Breast epithelium (tissue), 4 donors: ENCODE data around the gene HAL. TPM values are rescaled to one million over a fixed set of nuclear protein-coding genes. Genes with fewer than 3 reads are reported as not detected.
A peak's percentile ranks its signal among the peaks of the same experiment; 100 is the strongest.

Source experiments
- DNase-seq, 2 donors: peaks; one replicate each; pipeline ENCODE4 v3.0.0-alpha.2; 2019; ENCODE audit warnings: low spot score in 2 of 2
- H3K27ac ChIP-seq, 2 donors: fragments of 200-600 bp; sonication (generic) in 1 of 2; one replicate each; pipeline ENCODE4 v1.5.1; 2016 to 2019; ENCODE audit warnings: mild to moderate bottlenecking in 1 of 2
- H3K27me3 ChIP-seq, 2 donors: fragments of 200-600 bp; sonication (generic) in 1 of 2; one replicate each; pipeline versions ENCODE4 v1.5.1 to v1.6.0; 2017 to 2019; ENCODE audit warnings: control low read depth in 1 of 2, mild to moderate bottlenecking in 1 of 2
- H3K36me3 ChIP-seq: fragments of 200-600 bp; one replicate; pipeline ENCODE4 v1.5.1; 2019
- H3K4me1 ChIP-seq, 2 donors: fragments of 200-600 bp; sonication (generic); one replicate each; pipeline ENCODE4 v1.5.1; 2016 to 2019; ENCODE audit warnings: control low read depth in 1 of 2
- H3K4me3 ChIP-seq, 3 donors: fragments of 200-600 bp; sonication (generic); 1 replicate in 2 of 3; 2 replicates in 1 of 3; pipeline ENCODE4 v1.5.1; 2016 to 2019; ENCODE audit warnings: mild to moderate bottlenecking in 3 of 3, moderate library complexity in 2 of 3
- H3K9me3 ChIP-seq, 2 donors: fragments of 200-600 bp; sonication (generic) in 1 of 2; one replicate each; pipeline ENCODE4 v1.5.1; 2016 to 2019; ENCODE audit warnings: control low read depth in 1 of 2
- POLR2A ChIP-seq: fragments of 450-650 bp; IDR thresholded peaks from one replicate; pipeline ENCODE4 v1.6.1; 2016; ENCODE audit warnings: antibody characterized with exemption, mild to moderate bottlenecking, moderate library complexity
- POLR2AphosphoS5 ChIP-seq, 3 donors: sonication (generic); formaldehyde crosslinking; IDR thresholded peaks; one replicate each; pipeline ENCODE4 v1.6.1; 2017; ENCODE audit warnings: antibody characterized with exemption in 3 of 3
- intact Hi-C: fragments of 100-400 bp; cut with DNase I; formaldehyde crosslinking; loops from one replicate; pipeline ENCODE4 v1.15.1; 2023; ENCODE audit warnings: low total_unique reads
- total RNA-seq, 3 donors: library from RNA; depleted of rRNA; stranded (reverse); fragments of >200 nt; gene quantifications; one replicate each; pipeline ENCODE4 v1.1.0, GENCODE V29; 2016
- TF ChIP-seq, protein P1 (sequence below), 3 donors: fragments of 450-650 bp; IDR thresholded peaks; one replicate each; pipeline ENCODE4 v1.5.1; 2016 to 2017; ENCODE audit warnings: antibody characterized with exemption in 3 of 3, mild to moderate bottlenecking in 3 of 3, moderate library complexity in 3 of 3

Gene HAL
- total RNA-seq, 3 donors from 2014 or later, result 0.59 to 4.3 (median 0.98) TPM

DNA sequence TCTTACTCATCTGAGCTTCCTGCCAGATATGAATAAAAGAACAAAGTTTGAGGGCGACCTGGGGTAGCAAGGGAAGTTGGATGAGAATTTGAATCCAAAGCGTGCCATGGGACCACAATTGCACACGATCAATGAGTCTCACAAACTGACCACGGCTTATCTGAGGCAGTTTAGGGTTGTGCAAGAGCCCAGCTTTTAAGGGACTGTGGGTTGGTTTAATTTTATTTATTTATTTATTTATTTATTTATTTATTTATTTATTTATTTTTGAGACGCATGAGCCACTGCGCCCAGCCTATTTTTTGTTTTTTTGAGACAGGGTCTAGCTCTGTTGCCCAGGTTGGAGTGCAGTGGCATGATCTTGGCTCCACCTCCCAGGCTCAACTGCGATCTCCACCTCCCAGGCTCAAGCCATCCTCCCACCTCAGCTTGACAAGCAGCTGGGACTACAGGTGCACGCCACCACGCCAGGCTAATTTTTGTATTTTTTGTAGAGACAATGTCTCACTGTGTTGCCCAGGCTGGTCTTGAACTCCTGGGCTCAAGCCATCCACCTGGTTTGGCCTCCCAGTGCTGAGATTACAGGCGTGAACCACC, 51.9 kb downstream of the HAL start:
- intact Hi-C loops, result no loop called here
- H3K27ac ChIP-seq, result no peak overlapping the region
- no peaks in the 10 kb centered on the region for H3K4me1 ChIP-seq
- no peaks in the 10 kb centered on the region for H3K27me3 ChIP-seq
- no peak overlapping the region for H3K4me3 ChIP-seq
- no peak for DNase-seq
- no peaks in the 10 kb centered on the region for H3K36me3 ChIP-seq
- no peaks in the 10 kb centered on the region for H3K9me3 ChIP-seq
- TF ChIP-seq POLR2A, result no peak
- TF ChIP-seq, protein P1, sequence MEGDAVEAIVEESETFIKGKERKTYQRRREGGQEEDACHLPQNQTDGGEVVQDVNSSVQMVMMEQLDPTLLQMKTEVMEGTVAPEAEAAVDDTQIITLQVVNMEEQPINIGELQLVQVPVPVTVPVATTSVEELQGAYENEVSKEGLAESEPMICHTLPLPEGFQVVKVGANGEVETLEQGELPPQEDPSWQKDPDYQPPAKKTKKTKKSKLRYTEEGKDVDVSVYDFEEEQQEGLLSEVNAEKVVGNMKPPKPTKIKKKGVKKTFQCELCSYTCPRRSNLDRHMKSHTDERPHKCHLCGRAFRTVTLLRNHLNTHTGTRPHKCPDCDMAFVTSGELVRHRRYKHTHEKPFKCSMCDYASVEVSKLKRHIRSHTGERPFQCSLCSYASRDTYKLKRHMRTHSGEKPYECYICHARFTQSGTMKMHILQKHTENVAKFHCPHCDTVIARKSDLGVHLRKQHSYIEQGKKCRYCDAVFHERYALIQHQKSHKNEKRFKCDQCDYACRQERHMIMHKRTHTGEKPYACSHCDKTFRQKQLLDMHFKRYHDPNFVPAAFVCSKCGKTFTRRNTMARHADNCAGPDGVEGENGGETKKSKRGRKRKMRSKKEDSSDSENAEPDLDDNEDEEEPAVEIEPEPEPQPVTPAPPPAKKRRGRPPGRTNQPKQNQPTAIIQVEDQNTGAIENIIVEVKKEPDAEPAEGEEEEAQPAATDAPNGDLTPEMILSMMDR (IDR thresholded peaks at IDR 0.05), result no peak
- no peak for TF ChIP-seq POLR2AphosphoS5 (IDR thresholded peaks at IDR 0.05)

DNA sequence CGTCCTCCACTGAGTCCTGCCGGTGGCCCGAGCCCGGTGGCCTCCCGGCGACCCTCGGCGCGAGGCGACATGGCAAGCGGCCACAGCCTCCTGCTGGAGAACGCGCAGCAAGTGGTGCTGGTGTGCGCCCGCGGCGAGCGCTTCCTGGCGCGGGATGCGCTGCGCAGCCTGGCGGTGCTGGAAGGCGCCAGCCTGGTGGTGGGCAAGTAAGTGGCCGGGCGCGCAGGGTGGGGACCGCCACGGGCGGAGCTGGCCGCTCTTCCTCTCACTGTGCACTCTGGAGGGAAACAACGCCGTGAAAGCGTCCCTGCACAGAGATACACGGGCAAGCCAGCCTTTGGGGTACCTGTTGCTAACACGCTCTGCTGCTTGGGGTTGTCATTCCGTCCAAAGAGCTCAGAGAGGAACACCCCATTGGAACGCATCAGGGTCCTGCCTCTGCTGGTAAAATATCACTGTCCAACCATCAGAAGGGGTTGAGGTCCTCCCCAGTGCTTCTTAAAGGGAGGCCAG, 52.8 kb downstream of the HAL start, which contains the start of gene AMDHD1:
AMDHD1 (plus strand) TSS at position 2 of the 513 bp plus-strand sequence; CDS start at position 70, 68 bp downstream.
- Histone ChIP-seq H3K4me3 (peak within 1 kb of the TSS; percentile 65 to 77 (median 76)), H3K9me3 (no peaks in the 10 kb centered on the region), H3K36me3 (no peaks in the 10 kb centered on the region), H3K4me1 (no peaks in the 10 kb centered on the region), H3K27me3 (no peaks in the 10 kb centered on the region), H3K27ac (peak within 1 kb of the TSS; percentile 91 to 94)
- intact Hi-C loops, result no loop called here
- DNase-seq, result peak in 1 of 2 donors; percentile 20
- TF ChIP-seq POLR2A, result no peak
- TF ChIP-seq, protein P1 (IDR thresholded peaks at IDR 0.05), result peak in 1 of 3 donors; percentile 23

DNA sequence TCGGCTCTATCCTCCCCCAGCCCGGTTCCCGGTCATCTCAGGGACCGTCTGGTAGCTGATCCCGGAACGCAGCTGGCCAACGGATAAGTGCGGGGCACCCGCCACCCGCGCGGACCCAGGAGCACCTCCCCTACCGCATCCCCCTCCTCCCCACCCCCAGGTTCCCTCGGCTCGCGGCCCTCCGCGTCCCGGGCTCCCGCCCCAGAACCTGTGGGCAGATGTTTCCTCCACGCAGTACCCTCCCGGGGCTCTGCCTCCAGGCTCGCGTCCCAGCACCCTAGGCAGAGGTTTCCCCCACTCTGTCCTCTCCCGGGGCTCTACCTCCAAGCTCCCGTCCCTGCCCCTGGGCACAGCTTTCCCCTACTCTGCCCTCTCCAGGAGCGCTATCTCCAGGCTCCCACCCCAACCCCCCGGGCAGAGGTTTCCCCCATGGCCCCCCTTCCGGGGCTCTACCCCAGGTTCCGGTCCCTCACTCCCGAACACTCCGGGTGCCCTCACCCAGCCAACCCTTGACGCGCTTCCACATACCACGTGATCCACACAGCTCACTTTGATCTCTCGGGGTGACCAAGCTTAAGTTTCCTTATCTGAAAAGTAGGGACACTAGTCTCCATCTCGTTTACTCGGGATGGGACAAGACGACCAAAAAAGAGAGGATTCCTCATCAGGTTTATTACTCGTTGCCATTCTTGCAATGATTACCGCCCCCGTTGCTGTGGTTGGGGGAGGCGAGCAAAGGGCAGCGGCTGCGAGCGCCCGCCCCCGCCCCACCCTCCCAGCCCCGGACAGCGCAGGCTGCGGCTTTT, 53.4 kb downstream of the HAL start, which contains the start of gene CCDC38:
CCDC38 (minus strand) TSS at position 91 of the 806 bp plus-strand sequence. CDS start 6,105 bp downstream, outside the sequence.
- intact Hi-C loops, result no loop called here
- Histone ChIP-seq H3K36me3 (no peaks in the 10 kb centered on the region), H3K27ac (peak within 1 kb of the TSS; percentile 91 to 94), H3K4me1 (no peaks in the 10 kb centered on the region), H3K9me3 (no peaks in the 10 kb centered on the region), H3K27me3 (no peaks in the 10 kb centered on the region), H3K4me3 (peak within 1 kb of the TSS; percentile 65 to 77 (median 76))
- no peak for TF ChIP-seq POLR2A
- TF ChIP-seq, protein P1 (IDR thresholded peaks at IDR 0.05), result no peak
- peak in 2 of 3 donors; percentile 5 to 17 for TF ChIP-seq POLR2AphosphoS5 (IDR thresholded peaks at IDR 0.05)
- peak; percentile 65 for DNase-seq

DNA sequence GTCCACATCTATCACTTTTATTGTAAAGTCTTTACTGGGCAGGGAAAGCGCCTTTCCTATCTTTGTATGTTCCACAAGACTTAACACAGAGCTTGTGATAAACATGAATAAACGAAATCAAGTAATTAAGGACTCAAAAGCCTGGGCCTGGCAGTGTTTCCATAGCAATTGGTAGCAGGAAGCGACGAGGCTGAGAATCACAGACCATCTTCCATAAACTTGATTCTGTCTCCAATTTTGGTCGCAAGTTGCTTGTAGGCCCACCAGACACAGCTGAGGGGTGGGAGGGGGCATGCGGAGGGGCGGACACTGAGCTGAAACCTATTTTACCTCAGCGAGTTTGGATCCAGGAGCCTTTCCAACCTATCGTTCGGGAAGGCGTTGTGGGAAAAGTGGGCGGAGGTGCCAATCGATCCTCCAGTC, 54.0 kb downstream of the HAL start:
- intact Hi-C loops, result no loop called here
- no peak for TF ChIP-seq POLR2A
- no peak for DNase-seq
- Histone ChIP-seq H3K4me3 (peak overlapping the region; percentile 65 to 77 (median 76)), H3K9me3 (no peaks in the 10 kb centered on the region), H3K36me3 (no peaks in the 10 kb centered on the region), H3K27me3 (no peaks in the 10 kb centered on the region), H3K4me1 (no peaks in the 10 kb centered on the region), H3K27ac (peak overlapping the region; percentile 91 to 94)

DNA sequence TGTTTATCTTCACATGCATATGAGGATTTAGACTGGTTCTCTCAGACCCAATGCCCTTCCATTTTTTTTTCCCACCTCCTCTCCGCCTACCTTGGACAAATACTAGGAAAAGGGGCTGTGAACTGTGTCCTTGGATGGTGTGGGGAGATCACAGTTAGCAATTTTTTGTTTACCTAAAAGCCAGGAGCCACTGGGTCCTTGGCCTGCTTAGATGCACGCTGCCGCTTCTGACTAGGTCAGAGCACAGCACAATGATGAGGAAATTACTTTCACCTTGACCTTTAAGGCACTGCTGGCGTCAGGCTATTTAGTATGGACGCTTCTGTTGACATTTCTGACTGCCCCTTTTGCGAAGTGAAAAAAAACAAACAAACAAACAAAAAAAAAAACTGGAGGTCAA, 55.6 kb downstream of the HAL start:
- no peaks in the 10 kb centered on the region for H3K36me3 ChIP-seq
- intact Hi-C loops, result no loop called here
- H3K27me3 ChIP-seq, result no peaks in the 10 kb centered on the region
- no peak overlapping the region for H3K4me3 ChIP-seq
- H3K27ac ChIP-seq, result no peak overlapping the region
- TF ChIP-seq POLR2AphosphoS5 (IDR thresholded peaks at IDR 0.05) (no peak), POLR2A (no peak)
- TF ChIP-seq, protein P1 (IDR thresholded peaks at IDR 0.05), result no peak
- DNase-seq, result no peak
- no peaks in the 10 kb centered on the region for H3K4me1 ChIP-seq
- H3K9me3 ChIP-seq, result no peaks in the 10 kb centered on the region

Other genes starting within 250 kb of the HAL start
- 100 to 1,000 TPM in 2 of 3 donors, 10 to 100 TPM in 1; 27.4 to 188 (median 110) TPM for gene NTN4, start 205.6 kb downstream of the HAL start, total RNA-seq
- gene SNRPF, start 137.4 kb downstream of the HAL start, total RNA-seq, result 10 to 100 TPM in 1 of 3 donors, 1 to 10 TPM in 2; 5.4 to 11.8 (median 10.0) TPM
- under 1 TPM in 1 of 3 donors, not detected in 2; 0.73 TPM for gene CCDC38, start 53.7 kb downstream of the HAL start, total RNA-seq
- 1 to 10 TPM in 2 of 3 donors, under 1 TPM in 1; 0.98 to 2.8 (median 1.3) TPM for gene AMDHD1, start 53.0 kb downstream of the HAL start, total RNA-seq
- 10 to 100 TPM; 66.5 to 94.5 (median 67.4) TPM for gene LTA4H, start 39.2 kb upstream of the HAL start, total RNA-seq
- gene ELK3, start 198.0 kb upstream of the HAL start, total RNA-seq, result 10 to 100 TPM; 13.9 to 28.5 (median 16.5) TPM